Activated CD8-positive, alpha-beta memory T cell treated with anti-CD3 and anti-CD28 coated beads, Interleukin-2, amount 50 U/mL, for 1 hour (primary cell): ENCODE results near the gene ANP32A.

Experiments
- DNase-seq: peaks from one replicate; pipeline ENCODE4 v3.0.0-alpha.2; 2020; ENCODE audit errors: extremely low read depth

The ANP32A gene

GRCh38 chr15:68797599-68798345 is 22.9 kb downstream of the ANP32A start:
- no peak for DNase-seq

GRCh38 chr15:68797191-68797590 is 23.5 kb downstream of the ANP32A start:
- DNase-seq: no peak

GRCh38 chr15:68796576-68796975 is 24.1 kb downstream of the ANP32A start:
- DNase-seq: no peak

GRCh38 chr15:68795298-68795848 is 25.3 kb downstream of the ANP32A start:
- no peak for DNase-seq

DNA sequence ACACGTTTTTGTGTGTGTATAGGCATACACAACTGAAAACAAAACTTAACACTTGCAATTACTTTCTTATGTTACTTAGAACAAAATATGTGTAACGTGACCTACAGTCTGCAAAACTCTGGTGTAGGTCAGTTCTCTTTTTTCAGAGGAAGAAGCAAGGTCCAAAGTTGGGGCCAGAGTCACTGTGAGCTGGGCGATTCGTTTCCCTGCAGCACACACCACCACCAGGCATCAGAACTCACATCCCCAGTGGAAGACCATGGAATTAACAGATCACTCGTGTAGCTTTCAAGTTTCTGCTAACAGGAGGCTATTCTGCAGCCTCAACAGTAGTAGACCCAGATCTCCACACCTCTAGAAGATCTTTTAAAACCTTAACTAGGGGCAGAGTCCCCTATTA is 25.8 kb downstream of the ANP32A start:
- DNase-seq: no peak

DNA sequence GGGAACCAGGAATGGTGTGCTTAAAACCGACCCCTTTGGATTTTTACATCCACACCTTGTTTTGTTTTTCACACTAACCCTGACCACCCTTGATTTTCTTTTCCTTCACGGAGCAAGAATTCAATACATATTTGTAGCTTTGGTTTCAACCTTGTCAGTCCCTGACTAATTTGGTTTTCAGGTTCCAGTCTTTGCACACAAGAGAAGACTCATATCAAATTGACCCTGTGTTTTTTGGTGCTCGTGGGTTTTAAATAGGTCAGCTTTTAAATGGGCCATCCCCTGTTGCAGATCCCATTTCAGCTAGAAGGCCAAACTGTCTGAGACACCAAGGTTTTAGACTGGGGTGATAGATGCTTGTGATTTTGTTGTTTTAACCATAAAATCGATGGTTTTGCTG is 26.4 kb downstream of the ANP32A start:
- no peak for DNase-seq

DNA sequence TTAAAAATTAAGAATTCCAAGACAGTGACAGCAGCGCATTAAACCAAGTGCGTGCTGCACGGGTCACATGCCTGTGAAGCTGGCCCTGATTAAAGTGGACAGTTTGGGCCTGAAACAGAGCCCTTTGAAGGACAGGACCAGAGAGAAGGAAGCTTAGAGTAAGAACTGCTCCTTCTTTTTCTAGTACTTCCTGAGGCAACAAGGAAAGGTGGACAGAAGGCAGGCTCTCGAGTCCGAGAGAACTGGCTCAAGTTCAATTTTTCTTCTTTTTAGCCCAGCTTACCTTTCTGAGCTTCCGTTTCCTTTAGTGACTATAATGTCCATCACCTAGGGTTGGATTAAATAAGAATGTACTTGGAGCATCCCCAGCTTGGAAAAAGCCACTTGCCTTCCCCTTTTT is 26.9 kb downstream of the ANP32A start:
- DNase-seq: no peak

- DNase-seq: no peak
These were observed 27.6 kb downstream of the ANP32A start for GRCh38 chr15:68792901-68793766.

DNA sequence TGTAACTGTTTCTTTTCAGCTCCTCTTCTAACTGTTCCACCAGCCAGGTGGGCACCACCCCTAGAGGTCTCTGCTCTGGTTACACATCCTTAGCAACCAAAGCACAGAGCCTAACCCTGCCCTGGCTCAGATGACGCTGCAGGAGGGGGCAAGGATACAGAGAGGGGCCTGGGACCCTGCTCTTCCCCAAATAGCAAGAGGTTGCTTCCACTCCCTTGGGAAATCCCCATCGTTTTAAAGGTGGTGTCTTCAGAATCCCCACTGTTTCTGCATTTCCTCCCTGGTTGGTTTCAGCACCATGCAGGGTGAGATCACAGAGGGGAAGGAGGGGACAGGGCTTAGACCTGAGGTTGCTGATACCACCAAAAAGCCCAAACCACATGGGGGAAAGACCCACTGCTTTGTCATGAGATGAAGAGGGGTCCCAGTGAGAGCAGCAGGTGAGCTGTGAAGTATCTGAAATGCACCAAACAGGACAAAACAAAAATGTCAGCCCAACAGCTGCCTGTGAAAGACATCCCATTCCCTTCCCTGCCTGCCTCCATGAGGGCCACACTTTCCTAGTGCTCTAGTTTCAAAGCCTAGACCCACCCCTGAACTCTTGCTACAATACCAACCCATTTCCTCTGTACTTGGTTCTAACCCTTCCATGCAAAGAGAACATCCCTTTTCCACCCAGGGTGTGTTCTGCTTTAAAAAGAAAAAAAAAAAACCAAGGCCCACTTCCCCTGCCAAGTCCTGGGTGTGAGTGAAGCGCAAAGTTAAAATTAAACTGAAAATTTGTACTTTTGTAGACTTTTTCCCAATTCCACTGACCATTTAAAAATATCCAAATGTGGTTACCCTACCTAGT is 29.0 kb downstream of the ANP32A start:
- DNase-seq: peak; percentile 52

DNA sequence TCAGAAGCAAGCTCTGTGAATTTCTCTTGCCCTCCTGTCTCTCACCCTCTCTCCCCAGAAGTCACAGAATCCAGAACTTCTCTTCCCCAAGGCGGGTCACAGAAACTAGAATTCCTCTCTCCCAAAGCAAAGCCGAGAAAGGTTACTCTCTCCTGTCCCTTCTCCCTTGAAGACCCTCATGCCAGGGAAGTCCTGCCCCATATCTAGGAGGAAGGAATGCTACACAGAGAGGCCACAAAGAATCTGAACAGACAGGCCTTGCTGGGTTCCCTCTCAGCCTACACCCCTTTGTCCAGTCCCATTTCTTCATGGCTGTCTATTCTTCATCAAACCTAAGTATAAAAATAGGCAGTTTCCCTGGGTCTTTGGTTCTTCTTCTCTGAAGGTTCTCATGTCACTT is 29.8 kb downstream of the ANP32A start:
- DNase-seq: no peak

DNA sequence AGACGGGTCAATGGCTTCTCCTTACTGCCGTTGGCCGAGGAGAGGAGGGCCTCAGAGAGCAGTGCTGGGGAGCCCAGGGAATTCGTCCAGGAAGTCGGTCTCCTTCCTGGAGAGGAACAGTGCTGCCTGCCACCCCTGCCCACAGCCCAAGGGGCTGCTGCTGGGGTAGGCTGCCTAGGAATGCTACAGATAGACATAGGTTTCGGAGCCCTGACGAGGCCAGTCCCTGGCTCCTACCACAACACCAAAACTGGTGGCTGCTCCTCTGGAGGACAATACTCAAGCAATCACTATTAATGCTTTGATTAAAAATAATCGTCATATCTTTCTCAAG is 30.5 kb downstream of the ANP32A start:
- no peak for DNase-seq

DNA sequence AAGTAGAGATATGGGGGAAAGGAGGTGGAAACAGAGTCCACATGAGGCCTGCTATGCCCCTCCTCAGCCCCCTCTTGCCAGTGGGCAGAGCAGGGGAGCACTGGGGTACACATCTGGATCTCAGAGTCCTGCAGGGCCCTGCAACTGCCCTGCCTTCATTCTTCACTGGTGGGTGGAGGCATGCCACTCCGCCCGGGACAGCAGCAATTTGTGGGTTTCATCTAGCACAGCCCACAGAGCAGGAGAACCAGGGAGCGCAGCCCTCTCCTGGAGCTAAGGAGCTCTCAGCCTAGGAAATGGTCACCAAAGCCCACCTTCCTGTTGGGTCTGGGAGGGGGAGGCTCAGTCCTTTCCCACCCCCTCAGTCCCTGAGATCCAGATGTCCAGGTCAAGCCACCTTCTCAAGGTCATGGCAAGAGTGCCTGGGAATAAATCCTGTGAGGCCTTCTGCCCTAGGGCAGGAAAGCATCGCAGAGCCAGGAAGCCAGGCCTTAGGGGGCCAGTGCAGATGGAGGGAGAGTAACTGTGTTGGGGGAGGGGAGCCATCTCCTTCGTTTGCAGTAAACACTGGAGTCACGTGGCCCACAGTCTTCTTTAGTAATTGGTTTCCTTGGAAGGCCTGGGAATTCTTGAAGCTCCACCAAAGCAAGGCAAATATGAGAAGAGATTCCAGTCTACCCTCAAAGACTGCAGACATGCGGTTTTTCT is 31.0 kb downstream of the ANP32A start:
- DNase-seq: no peak

DNA sequence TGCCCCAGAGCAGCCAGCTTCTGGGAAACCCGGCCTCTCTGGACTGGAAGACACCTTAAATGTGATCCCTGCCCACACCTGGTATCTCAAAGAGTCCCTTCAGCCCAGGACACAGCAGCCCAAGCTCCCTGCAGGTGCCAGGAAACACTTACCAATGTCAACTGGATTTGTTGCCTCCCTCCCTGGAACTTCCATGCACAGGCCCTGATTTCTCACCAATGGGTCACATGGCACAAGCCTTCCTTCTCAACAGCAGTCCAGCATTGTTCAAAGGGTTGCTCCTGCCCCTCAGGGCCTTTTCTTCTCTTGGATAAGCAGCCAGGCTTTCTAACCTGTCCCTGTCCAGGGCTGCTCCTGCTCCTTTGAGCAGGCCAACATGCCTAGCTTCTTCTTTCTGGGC is 31.6 kb downstream of the ANP32A start:
- no peak for DNase-seq

- no peak for DNase-seq
These were observed 32.5 kb downstream of the ANP32A start for GRCh38 chr15:68788264-68788624.

- no peak for DNase-seq
These were observed 33.0 kb downstream of the ANP32A start for GRCh38 chr15:68787609-68788263.

DNA sequence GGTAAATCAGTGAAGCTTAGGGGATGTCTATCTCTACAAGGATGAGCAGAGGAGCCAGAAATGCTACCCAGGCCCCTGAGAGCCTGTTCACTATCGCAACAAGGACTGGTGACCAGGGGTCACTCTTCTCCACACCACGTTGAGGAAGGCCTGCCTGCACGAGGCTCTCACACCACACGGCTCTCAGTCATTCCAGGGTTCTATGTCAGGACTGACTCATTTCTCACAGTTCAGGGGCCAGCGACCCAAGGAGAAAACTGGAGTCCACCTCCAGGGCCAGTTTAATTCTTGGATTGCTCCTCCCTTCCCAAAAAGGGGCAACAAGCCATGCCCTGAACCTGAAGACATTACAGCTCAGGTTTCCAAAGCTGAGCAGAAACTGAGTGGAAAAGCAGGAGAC is 33.9 kb downstream of the ANP32A start:
- DNase-seq: no peak

GRCh38 chr15:68785541-68785940 is 35.2 kb downstream of the ANP32A start:
- DNase-seq: no peak

- DNase-seq: no peak
These were observed 36.5 kb downstream of the ANP32A start for GRCh38 chr15:68784206-68784605.

DNA sequence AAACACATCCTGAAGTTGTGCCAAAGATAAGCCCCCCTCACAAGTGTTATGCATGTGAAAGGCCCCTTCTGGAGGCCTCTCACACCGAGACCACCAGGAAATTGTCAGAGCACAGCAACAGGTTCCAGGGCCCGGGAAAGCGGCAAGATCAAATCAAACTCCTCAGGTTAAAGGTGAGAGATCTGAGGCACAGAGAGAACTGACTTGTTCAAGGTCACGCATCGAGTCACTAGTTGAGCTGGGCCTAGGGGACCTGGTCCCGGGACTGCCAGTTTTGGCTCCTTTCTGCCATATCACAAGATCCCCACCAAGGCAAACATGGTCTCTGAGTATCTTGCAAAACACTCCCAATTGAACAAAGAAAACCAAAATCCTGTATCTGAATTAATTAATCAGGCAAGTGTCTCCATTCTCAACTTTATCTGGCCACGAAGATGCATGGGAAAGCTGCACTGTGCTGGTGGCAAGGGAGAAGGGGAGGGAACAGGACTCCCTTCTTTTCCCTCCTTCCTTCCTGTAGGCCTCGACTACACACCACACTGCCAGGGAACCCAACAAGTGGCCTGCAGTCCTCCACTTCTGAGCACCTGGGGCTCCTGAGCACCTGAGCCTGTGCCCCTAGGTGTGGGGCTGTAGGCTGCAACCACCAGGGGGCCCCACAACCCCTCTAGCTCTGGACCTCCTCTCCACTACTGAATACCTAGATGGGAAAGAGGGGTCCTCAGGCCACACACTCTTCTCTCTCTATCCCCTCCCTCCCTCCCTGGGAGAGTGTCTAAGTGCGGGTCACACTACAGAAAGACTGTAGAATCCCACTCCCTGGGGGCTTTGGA is 37.3 kb downstream of the ANP32A start:
- DNase-seq: peak; percentile 23

- DNase-seq: no peak
These were observed 38.0 kb downstream of the ANP32A start for GRCh38 chr15:68782589-68783161.
